ENCODE measurements around the gene SDK2.

The SDK2 gene

GRCh38 chr17:73531158-73531557 is 113.1 kb downstream of the SDK2 start:
- no peak for DNase-seq

GRCh38 chr17:73528679-73529078 is 115.6 kb downstream of the SDK2 start:
- no peak for DNase-seq

GRCh38 chr17:73526952-73527351 is 117.3 kb downstream of the SDK2 start:
- DNase-seq: no peak

- no peak for DNase-seq
Observed at GRCh38 chr17:73524941-73525679, 119.1 kb downstream of the SDK2 start.

- DNase-seq: no peak
Observed at GRCh38 chr17:73522696-73523095, 121.5 kb downstream of the SDK2 start.

GRCh38 chr17:73522107-73522506 is 122.1 kb downstream of the SDK2 start:
- DNase-seq: no peak

GRCh38 chr17:73521376-73521775 is 122.9 kb downstream of the SDK2 start:
- no peak for DNase-seq

- DNase-seq: no peak
Observed at GRCh38 chr17:73520369-73520761, 123.9 kb downstream of the SDK2 start.

GRCh38 chr17:73519714-73520368 is 124.4 kb downstream of the SDK2 start:
- no peak for DNase-seq

- DNase-seq: no peak
Observed at GRCh38 chr17:73519011-73519410, 125.2 kb downstream of the SDK2 start.

- DNase-seq: no peak
Observed at GRCh38 chr17:73516431-73516830, 127.8 kb downstream of the SDK2 start.

- no peak for DNase-seq
Observed at GRCh38 chr17:73514146-73514863, 129.9 kb downstream of the SDK2 start.

GRCh38 chr17:73513426-73513825 is 130.8 kb downstream of the SDK2 start:
- DNase-seq: no peak

- no peak for DNase-seq
Observed at GRCh38 chr17:73511719-73512115, 132.5 kb downstream of the SDK2 start.

- no peak for DNase-seq
Observed at GRCh38 chr17:73510981-73511718, 133.1 kb downstream of the SDK2 start.

GRCh38 chr17:73508931-73509605 is 135.2 kb downstream of the SDK2 start:
- DNase-seq: no peak

GRCh38 chr17:73508057-73508930 is 136.0 kb downstream of the SDK2 start:
- no peak for DNase-seq

- DNase-seq: no peak
Observed at GRCh38 chr17:73506470-73507435, 137.5 kb downstream of the SDK2 start.

- no peak for DNase-seq
Observed at GRCh38 chr17:73503560-73503959, 140.7 kb downstream of the SDK2 start.

- DNase-seq: no peak
Observed at GRCh38 chr17:73500414-73500999, 143.7 kb downstream of the SDK2 start.

All from right forelimb (tissue), 1 donor.